GM21528 (cell line): Measurements from ENCODE around the gene IL26.
A peak's percentile ranks its signal among the peaks of the same experiment; 100 is the strongest.
"Not testable (repeated sequence)": the region's sequence is repeated elsewhere in the genome, so short reads cannot be mapped to it uniquely, and the experiment has no call there.

Experiments used
- ATAC-seq: cut with Tn5 transposase; IDR thresholded peaks from one replicate; pipeline ENCODE4 v1.9.1; 2021; ENCODE audit warnings: mild to moderate bottlenecking, moderate library complexity; ENCODE audit not compliant: unreplicated experiment, low FRiP score

IL26 gene

GRCh38 chr12:68240975-68241374 lies 15.4 kb upstream of the IL26 start:
- ATAC-seq, result peak; percentile 96

GRCh38 chr12:68240079-68240478 lies 14.5 kb upstream of the IL26 start:
- no peak for ATAC-seq

GRCh38 chr12:68239309-68239982 lies 13.8 kb upstream of the IL26 start:
- no peak for ATAC-seq

GRCh38 chr12:68237619-68238018 lies 12.0 kb upstream of the IL26 start:
- no peak for ATAC-seq

GRCh38 chr12:68237078-68237477 lies 11.5 kb upstream of the IL26 start:
- ATAC-seq, result no peak

- peak; percentile 71 for ATAC-seq
Observed at GRCh38 chr12:68236421-68237059, 10.9 kb upstream of the IL26 start.

- no peak for ATAC-seq
Observed at GRCh38 chr12:68235576-68235975, 10.0 kb upstream of the IL26 start.

GRCh38 chr12:68234140-68234539 lies 8.5 kb upstream of the IL26 start:
- ATAC-seq, result no peak

GRCh38 chr12:68233498-68233897 lies 7.9 kb upstream of the IL26 start:
- ATAC-seq, result no peak

- ATAC-seq, result no peak
Observed at GRCh38 chr12:68231691-68232090, 6.1 kb upstream of the IL26 start.

GRCh38 chr12:68231229-68231628 lies 5.6 kb upstream of the IL26 start:
- no peak for ATAC-seq

GRCh38 chr12:68229956-68230355 lies 4.3 kb upstream of the IL26 start:
- ATAC-seq, result no peak

- ATAC-seq, result no peak
Observed at GRCh38 chr12:68227356-68227755, 1.7 kb upstream of the IL26 start.

GRCh38 chr12:68224613-68225285 lies 861 bp downstream of the IL26 start:
- no peak for ATAC-seq

- ATAC-seq, result peak; percentile 89
Observed at GRCh38 chr12:68223067-68223747, 2.4 kb downstream of the IL26 start.

GRCh38 chr12:68222326-68222725 lies 3.3 kb downstream of the IL26 start:
- ATAC-seq, result no peak

- no peak for ATAC-seq
Observed at GRCh38 chr12:68221497-68221896, 4.1 kb downstream of the IL26 start.

GRCh38 chr12:68210875-68211274 lies 14.7 kb downstream of the IL26 start:
- no peak for ATAC-seq

- ATAC-seq, result not testable (repeated sequence)
Observed at GRCh38 chr12:68209048-68209728, 16.4 kb downstream of the IL26 start.

GRCh38 chr12:68207276-68207675 lies 18.3 kb downstream of the IL26 start:
- no peak for ATAC-seq

- no peak for ATAC-seq
Observed at GRCh38 chr12:68206446-68206845, 19.2 kb downstream of the IL26 start.
